Activated naive CD8-positive, alpha-beta T cell (primary cell): Measurements from ENCODE around the gene ZNF445.
A peak's percentile ranks its signal among the peaks of the same experiment; 100 is the strongest.
"Not testable (repeated sequence)": the region's sequence is repeated elsewhere in the genome, so short reads cannot be mapped to it uniquely, and the experiment has no call there.

Experiments
- H3K27ac Mint-ChIP-seq: one replicate; pipeline ENCODE4 v1.8.0; 2021; ENCODE audit warnings: mixed read lengths
- H3K27me3 Mint-ChIP-seq: one replicate; pipeline ENCODE4 v1.8.0; 2021; ENCODE audit warnings: mixed read lengths
- H3K36me3 Mint-ChIP-seq: one replicate; pipeline ENCODE4 v1.8.0; 2021; ENCODE audit warnings: mixed read lengths
- H3K4me1 Mint-ChIP-seq: one replicate; pipeline ENCODE4 v1.8.0; 2021; ENCODE audit warnings: low read depth, mixed read lengths
- H3K4me3 Mint-ChIP-seq: one replicate; pipeline ENCODE4 v1.8.0; 2021; ENCODE audit warnings: mild to moderate bottlenecking, mixed read lengths
- H3K9me3 Mint-ChIP-seq: one replicate; pipeline ENCODE4 v1.8.0; 2021; ENCODE audit warnings: low read depth, mixed read lengths

Gene ZNF445

GRCh38 chr3:44477312-44478030, at the start of gene ZNF445:
TSS of gene ZNF445 (minus strand) at chr3:44477670. CDS start at chr3:44455549, 22,121 bp downstream.
- peak within 1 kb of the TSS; percentile 90 for H3K27ac Mint-ChIP-seq
- H3K36me3 Mint-ChIP-seq: peaks cover 2% of the 10 kb centered on the region
- H3K9me3 Mint-ChIP-seq: no peaks in the 10 kb centered on the region
- peaks cover 45% of the 10 kb centered on the region for H3K4me1 Mint-ChIP-seq
- H3K4me3 Mint-ChIP-seq: peak within 1 kb of the TSS; percentile 93
- no peaks in the 10 kb centered on the region for H3K27me3 Mint-ChIP-seq

GRCh38 chr3:44525060-44525459, 47.6 kb upstream of the ZNF445 start:
- no peak overlapping the region for H3K4me3 Mint-ChIP-seq
- peaks cover 15% of the 10 kb centered on the region for H3K27me3 Mint-ChIP-seq
- no peak overlapping the region for H3K27ac Mint-ChIP-seq
- H3K9me3 Mint-ChIP-seq: no peaks in the 10 kb centered on the region
- H3K4me1 Mint-ChIP-seq: no peaks in the 10 kb centered on the region
- H3K36me3 Mint-ChIP-seq: no peaks in the 10 kb centered on the region

GRCh38 chr3:44522494-44522933, 45.0 kb upstream of the ZNF445 start:
- Mint-ChIP-seq H3K36me3 (no peaks in the 10 kb centered on the region), H3K27me3 (peaks cover 17% of the 10 kb centered on the region), H3K4me3 (no peak overlapping the region), H3K27ac (no peak overlapping the region), H3K4me1 (peaks cover 8% of the 10 kb centered on the region), H3K9me3 (no peaks in the 10 kb centered on the region)

GRCh38 chr3:44521721-44522120, 44.3 kb upstream of the ZNF445 start:
- no peak overlapping the region for H3K4me3 Mint-ChIP-seq
- no peaks in the 10 kb centered on the region for H3K36me3 Mint-ChIP-seq
- H3K27ac Mint-ChIP-seq: no peak overlapping the region
- no peaks in the 10 kb centered on the region for H3K9me3 Mint-ChIP-seq
- peaks cover 8% of the 10 kb centered on the region for H3K4me1 Mint-ChIP-seq
- H3K27me3 Mint-ChIP-seq: peaks cover 17% of the 10 kb centered on the region

- H3K4me1 Mint-ChIP-seq: peaks cover 8% of the 10 kb centered on the region
- H3K36me3 Mint-ChIP-seq: no peaks in the 10 kb centered on the region
- no peak overlapping the region for H3K27ac Mint-ChIP-seq
- peaks cover 7% of the 10 kb centered on the region for H3K27me3 Mint-ChIP-seq
- no peaks in the 10 kb centered on the region for H3K9me3 Mint-ChIP-seq
- H3K4me3 Mint-ChIP-seq: no peak overlapping the region
Observed at GRCh38 chr3:44518782-44519156, 41.3 kb upstream of the ZNF445 start.

GRCh38 chr3:44516230-44516629, 38.8 kb upstream of the ZNF445 start:
- no peak overlapping the region for H3K4me3 Mint-ChIP-seq

GRCh38 chr3:44513513-44513912, 36.0 kb upstream of the ZNF445 start:
- peaks cover 30% of the 10 kb centered on the region for H3K4me1 Mint-ChIP-seq
- H3K36me3 Mint-ChIP-seq: no peaks in the 10 kb centered on the region
- no peak overlapping the region for H3K27ac Mint-ChIP-seq
- no peaks in the 10 kb centered on the region for H3K27me3 Mint-ChIP-seq
- no peaks in the 10 kb centered on the region for H3K9me3 Mint-ChIP-seq
- H3K4me3 Mint-ChIP-seq: no peak overlapping the region

More at GRCh38 chr3:44516230-44516629, 38.8 kb upstream of the ZNF445 start:
- Mint-ChIP-seq H3K27me3 (peaks cover 2% of the 10 kb centered on the region), H3K4me1 (peaks cover 17% of the 10 kb centered on the region), H3K36me3 (no peaks in the 10 kb centered on the region), H3K9me3 (no peaks in the 10 kb centered on the region), H3K27ac (no peak overlapping the region)

GRCh38 chr3:44511238-44511566, 33.7 kb upstream of the ZNF445 start:
- peaks cover 7% of the 10 kb centered on the region for H3K36me3 Mint-ChIP-seq
- peaks cover 37% of the 10 kb centered on the region for H3K4me1 Mint-ChIP-seq
- peak overlapping the region; percentile 94 for H3K4me3 Mint-ChIP-seq
- H3K27ac Mint-ChIP-seq: peak overlapping the region; percentile 94
- no peaks in the 10 kb centered on the region for H3K27me3 Mint-ChIP-seq
- peaks cover 6% of the 10 kb centered on the region for H3K9me3 Mint-ChIP-seq

- Mint-ChIP-seq H3K36me3 (peaks cover 18% of the 10 kb centered on the region), H3K27ac (peak overlapping the region; percentile 94), H3K4me3 (peak overlapping the region; percentile 94), H3K9me3 (peaks cover 12% of the 10 kb centered on the region), H3K4me1 (peaks cover 37% of the 10 kb centered on the region), H3K27me3 (no peaks in the 10 kb centered on the region)
Observed at GRCh38 chr3:44510000-44510368, 32.5 kb upstream of the ZNF445 start.

GRCh38 chr3:44509393-44509921, 32.0 kb upstream of the ZNF445 start:
- peak overlapping the region; percentile 94 for H3K27ac Mint-ChIP-seq
- H3K9me3 Mint-ChIP-seq: peaks cover 12% of the 10 kb centered on the region
- no peaks in the 10 kb centered on the region for H3K27me3 Mint-ChIP-seq
- peaks cover 18% of the 10 kb centered on the region for H3K36me3 Mint-ChIP-seq
- peaks cover 37% of the 10 kb centered on the region for H3K4me1 Mint-ChIP-seq
- H3K4me3 Mint-ChIP-seq: peak overlapping the region; percentile 94

GRCh38 chr3:44506961-44507360, 29.5 kb upstream of the ZNF445 start:
- H3K4me1 Mint-ChIP-seq: peaks cover 34% of the 10 kb centered on the region
- peaks cover 18% of the 10 kb centered on the region for H3K9me3 Mint-ChIP-seq

GRCh38 chr3:44506556-44506955, 29.1 kb upstream of the ZNF445 start:
- peak overlapping the region; percentile 4 for H3K4me3 Mint-ChIP-seq

More at GRCh38 chr3:44506961-44507360, 29.5 kb upstream of the ZNF445 start:
- no peak overlapping the region for H3K27ac Mint-ChIP-seq
- no peaks in the 10 kb centered on the region for H3K27me3 Mint-ChIP-seq
- H3K4me3 Mint-ChIP-seq: peak overlapping the region; percentile 4
- peaks cover 33% of the 10 kb centered on the region for H3K36me3 Mint-ChIP-seq

GRCh38 chr3:44504566-44504965, 27.1 kb upstream of the ZNF445 start:
- peaks cover 31% of the 10 kb centered on the region for H3K9me3 Mint-ChIP-seq
- H3K4me1 Mint-ChIP-seq: peaks cover 21% of the 10 kb centered on the region
- peaks cover 55% of the 10 kb centered on the region for H3K36me3 Mint-ChIP-seq
- no peaks in the 10 kb centered on the region for H3K27me3 Mint-ChIP-seq
- no peak overlapping the region for H3K4me3 Mint-ChIP-seq
- H3K27ac Mint-ChIP-seq: no peak overlapping the region

More at GRCh38 chr3:44506556-44506955, 29.1 kb upstream of the ZNF445 start:
- Mint-ChIP-seq H3K4me1 (peaks cover 30% of the 10 kb centered on the region), H3K36me3 (peaks cover 37% of the 10 kb centered on the region), H3K9me3 (peaks cover 18% of the 10 kb centered on the region), H3K27me3 (no peaks in the 10 kb centered on the region), H3K27ac (no peak overlapping the region)

GRCh38 chr3:44503178-44503577, 25.7 kb upstream of the ZNF445 start:
- Mint-ChIP-seq H3K36me3 (peaks cover 68% of the 10 kb centered on the region), H3K9me3 (peaks cover 44% of the 10 kb centered on the region)
- H3K27ac Mint-ChIP-seq, H3K27me3 Mint-ChIP-seq, H3K4me1 Mint-ChIP-seq, H3K4me3 Mint-ChIP-seq: not testable (repeated sequence)

- Mint-ChIP-seq H3K36me3 (peaks cover 73% of the 10 kb centered on the region), H3K4me3 (no peak overlapping the region), H3K27me3 (no peaks in the 10 kb centered on the region), H3K27ac (no peak overlapping the region), H3K9me3 (peaks cover 44% of the 10 kb centered on the region), H3K4me1 (peaks cover 7% of the 10 kb centered on the region)
Observed at GRCh38 chr3:44501971-44502370, 24.5 kb upstream of the ZNF445 start.

GRCh38 chr3:44499899-44500168, 22.4 kb upstream of the ZNF445 start:
- H3K9me3 Mint-ChIP-seq: peaks cover 32% of the 10 kb centered on the region

More at GRCh38 chr3:44499899-44500168, 22.4 kb upstream of the ZNF445 start:
- H3K27ac Mint-ChIP-seq, H3K4me3 Mint-ChIP-seq, H3K4me1 Mint-ChIP-seq, H3K27me3 Mint-ChIP-seq: not testable (repeated sequence)
- H3K36me3 Mint-ChIP-seq: peaks cover 62% of the 10 kb centered on the region
